Measurements from ENCODE around the gene ANXA8L1.
A peak's percentile ranks its signal among the peaks of the same experiment; 100 is the strongest.
"Not testable (repeated sequence)": the region's sequence is repeated elsewhere in the genome, so short reads cannot be mapped to it uniquely, and the experiment has no call there.

Gene ANXA8L1

DNA sequence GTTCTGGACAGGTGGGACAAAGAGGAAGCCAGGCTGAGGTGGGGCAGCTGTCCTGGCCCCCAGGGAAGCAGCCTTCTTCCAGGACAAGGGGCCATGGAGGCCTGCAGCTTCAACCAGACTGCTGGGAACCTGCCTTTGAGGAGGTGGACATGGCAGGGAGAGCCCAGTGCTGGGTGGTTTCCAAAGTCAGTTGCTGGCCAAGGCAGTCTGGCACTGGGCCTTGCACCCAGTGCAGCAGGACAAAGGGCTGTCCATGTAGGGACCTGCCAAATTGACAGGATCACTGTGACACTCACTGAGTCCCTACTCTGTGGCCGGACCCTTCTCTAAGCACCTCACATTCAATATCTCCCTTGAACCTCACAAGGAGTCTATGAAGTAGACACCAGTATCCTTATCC is 1.4 kb downstream of the ANXA8L1 start:
- not testable (repeated sequence) for H3K9ac ChIP-seq (ENCODE audit: low read depth, low read length); H3K4me3 ChIP-seq (ENCODE audit: low read length)

DNA sequence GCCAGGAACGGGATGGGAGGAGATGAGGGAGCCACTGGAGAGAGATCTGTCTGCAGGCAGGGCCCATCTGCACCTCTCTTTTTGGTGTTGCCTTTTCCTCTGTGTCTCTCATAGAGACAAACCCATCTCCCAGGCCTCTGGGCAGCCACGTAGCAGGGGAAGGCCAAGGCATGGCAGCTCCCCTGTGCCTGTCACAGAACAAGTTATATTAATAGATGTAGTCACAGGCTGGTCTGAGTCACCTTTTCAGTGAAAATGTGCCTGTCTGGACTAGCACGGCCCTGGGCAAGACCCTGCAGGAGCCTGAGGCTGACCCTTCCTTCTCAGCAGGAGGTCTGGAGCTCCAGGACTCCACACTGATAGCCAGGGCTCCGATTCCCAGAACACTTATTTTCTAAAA is 2.1 kb downstream of the ANXA8L1 start:
- not testable (repeated sequence) for H3K27ac ChIP-seq (ENCODE audit: low read length); H3K4me3 ChIP-seq (ENCODE audit: low read length); H3K9me3 ChIP-seq (ENCODE audit: insufficient read depth, low read depth, low read length); H3K27me3 ChIP-seq (ENCODE audit: insufficient read depth, low read length); H3K36me3 ChIP-seq (ENCODE audit: insufficient read depth, low read depth, low read length); H3K4me1 ChIP-seq (ENCODE audit: insufficient read depth, low read length); H3K9ac ChIP-seq (ENCODE audit: low read depth, low read length)

More for the DNA sequence above, 1.4 kb downstream of the ANXA8L1 start:
- not testable (repeated sequence) for H3K27me3 ChIP-seq (ENCODE audit: insufficient read depth, low read length); H3K36me3 ChIP-seq (ENCODE audit: insufficient read depth, low read depth, low read length); H3K4me1 ChIP-seq (ENCODE audit: insufficient read depth, low read length); H3K9me3 ChIP-seq (ENCODE audit: insufficient read depth, low read depth, low read length); H3K27ac ChIP-seq (ENCODE audit: low read length)

DNA sequence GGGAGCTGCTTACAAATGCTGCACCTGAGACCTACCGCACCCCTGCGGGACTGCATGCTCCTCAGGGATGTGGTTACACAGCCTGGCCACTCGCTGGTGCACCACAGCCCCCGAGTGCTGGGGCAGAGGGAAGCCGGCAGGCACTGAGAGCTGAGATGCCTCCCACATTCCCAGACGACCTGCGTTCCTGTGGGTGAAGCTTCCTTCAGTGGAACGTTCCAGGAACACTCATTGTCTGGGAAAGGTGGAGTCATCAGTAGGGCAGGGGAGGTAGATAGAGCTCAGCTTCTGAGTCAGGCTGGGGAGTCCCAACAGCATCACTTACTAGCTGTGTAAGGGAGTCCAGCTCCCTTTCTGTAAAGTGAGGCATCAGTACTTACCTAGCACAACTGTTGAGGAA is 2.5 kb downstream of the ANXA8L1 start:
- not testable (repeated sequence) for H3K27me3 ChIP-seq (ENCODE audit: insufficient read depth, low read length); H3K9ac ChIP-seq (ENCODE audit: low read depth, low read length); H3K36me3 ChIP-seq (ENCODE audit: insufficient read depth, low read depth, low read length); H3K4me3 ChIP-seq (ENCODE audit: low read length); H3K9me3 ChIP-seq (ENCODE audit: insufficient read depth, low read depth, low read length); H3K27ac ChIP-seq (ENCODE audit: low read length); H3K4me1 ChIP-seq (ENCODE audit: insufficient read depth, low read length)

DNA sequence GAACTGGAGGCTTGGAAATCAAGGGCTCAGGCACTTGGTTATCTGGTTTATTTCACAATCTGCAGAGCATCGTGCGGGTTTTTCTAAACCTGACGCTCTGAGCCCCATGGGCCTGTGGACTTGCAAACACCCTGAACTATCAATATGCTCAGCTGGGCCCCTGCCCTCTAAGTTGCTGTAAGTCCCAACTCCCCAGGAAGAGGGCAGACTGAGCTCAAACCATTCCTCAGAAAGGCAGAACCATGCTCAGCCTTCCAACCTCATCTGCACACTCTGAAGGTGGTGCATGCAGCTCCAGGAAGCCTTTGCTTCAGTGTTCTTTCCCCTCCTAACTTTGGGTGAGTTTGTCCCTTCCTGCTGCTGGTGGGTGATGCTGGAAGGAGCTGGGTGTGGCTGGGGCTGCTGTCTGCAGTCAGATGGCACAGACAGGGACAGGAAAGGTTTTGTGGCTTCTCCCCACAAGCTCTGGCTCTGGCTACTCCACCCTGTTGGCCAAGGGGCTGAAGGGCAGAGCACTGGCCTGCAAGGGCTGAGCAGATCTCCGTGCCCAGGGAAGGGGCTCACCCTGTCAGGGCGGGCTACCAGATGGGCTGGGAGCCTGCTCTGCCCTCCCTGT is 3.8 kb downstream of the ANXA8L1 start:
- H3K27me3 ChIP-seq (ENCODE audit: insufficient read depth, low read length); H3K4me1 ChIP-seq (ENCODE audit: insufficient read depth, low read length); H3K27ac ChIP-seq (ENCODE audit: low read length); H3K9ac ChIP-seq (ENCODE audit: low read depth, low read length); H3K4me3 ChIP-seq (ENCODE audit: low read length); H3K36me3 ChIP-seq (ENCODE audit: insufficient read depth, low read depth, low read length); H3K9me3 ChIP-seq (ENCODE audit: insufficient read depth, low read depth, low read length): not testable (repeated sequence)

DNA sequence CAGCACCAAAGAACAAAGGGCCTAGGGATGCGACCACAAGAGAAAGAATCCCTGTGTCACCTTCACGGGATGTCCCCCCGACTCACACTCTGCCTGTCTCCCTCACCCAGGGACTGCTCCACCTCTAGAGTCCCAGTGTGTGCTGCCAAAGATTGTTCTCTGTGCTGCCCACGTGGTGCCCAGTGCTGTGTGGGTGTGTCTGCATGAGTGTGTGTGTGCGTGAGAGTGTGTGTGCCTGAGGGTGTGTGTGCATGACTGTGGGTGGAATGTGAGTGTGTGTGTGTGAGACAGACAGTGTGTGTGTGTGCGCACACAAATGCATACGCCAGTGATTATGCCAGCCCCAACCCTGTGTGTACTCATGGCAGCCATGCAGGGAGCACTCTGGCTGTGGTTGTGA is 10.3 kb downstream of the ANXA8L1 start:
- not testable (repeated sequence) for H3K9ac ChIP-seq (ENCODE audit: low read depth, low read length); H3K4me1 ChIP-seq (ENCODE audit: insufficient read depth, low read length); H3K36me3 ChIP-seq (ENCODE audit: insufficient read depth, low read depth, low read length); H3K9me3 ChIP-seq (ENCODE audit: insufficient read depth, low read depth, low read length); H3K4me3 ChIP-seq (ENCODE audit: low read length); H3K27me3 ChIP-seq (ENCODE audit: insufficient read depth, low read length); H3K27ac ChIP-seq (ENCODE audit: low read length)

DNA sequence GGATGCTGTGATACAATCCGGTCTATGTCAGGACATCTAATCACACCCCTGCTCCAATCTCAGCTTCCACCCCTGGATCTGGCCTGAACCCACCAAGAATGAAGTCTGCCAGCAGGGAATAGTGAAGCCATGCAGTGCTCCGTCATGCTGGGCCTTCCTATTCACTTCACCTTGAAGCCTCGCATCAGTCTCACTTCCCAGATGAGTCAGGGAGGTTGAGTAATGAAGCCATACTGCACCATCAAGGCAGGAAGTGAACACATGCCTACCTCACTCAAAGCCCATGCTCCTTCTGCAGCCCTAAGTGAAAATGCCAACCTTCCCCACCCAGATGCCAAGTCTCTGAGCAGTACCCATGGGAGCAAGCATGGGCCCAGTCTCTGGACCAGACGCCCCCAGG is 11.1 kb downstream of the ANXA8L1 start:
- H3K27me3 ChIP-seq (ENCODE audit: insufficient read depth, low read length); H3K36me3 ChIP-seq (ENCODE audit: insufficient read depth, low read depth, low read length); H3K4me3 ChIP-seq (ENCODE audit: low read length); H3K4me1 ChIP-seq (ENCODE audit: insufficient read depth, low read length); H3K9ac ChIP-seq (ENCODE audit: low read depth, low read length); H3K9me3 ChIP-seq (ENCODE audit: insufficient read depth, low read depth, low read length); H3K27ac ChIP-seq (ENCODE audit: low read length): not testable (repeated sequence)

DNA sequence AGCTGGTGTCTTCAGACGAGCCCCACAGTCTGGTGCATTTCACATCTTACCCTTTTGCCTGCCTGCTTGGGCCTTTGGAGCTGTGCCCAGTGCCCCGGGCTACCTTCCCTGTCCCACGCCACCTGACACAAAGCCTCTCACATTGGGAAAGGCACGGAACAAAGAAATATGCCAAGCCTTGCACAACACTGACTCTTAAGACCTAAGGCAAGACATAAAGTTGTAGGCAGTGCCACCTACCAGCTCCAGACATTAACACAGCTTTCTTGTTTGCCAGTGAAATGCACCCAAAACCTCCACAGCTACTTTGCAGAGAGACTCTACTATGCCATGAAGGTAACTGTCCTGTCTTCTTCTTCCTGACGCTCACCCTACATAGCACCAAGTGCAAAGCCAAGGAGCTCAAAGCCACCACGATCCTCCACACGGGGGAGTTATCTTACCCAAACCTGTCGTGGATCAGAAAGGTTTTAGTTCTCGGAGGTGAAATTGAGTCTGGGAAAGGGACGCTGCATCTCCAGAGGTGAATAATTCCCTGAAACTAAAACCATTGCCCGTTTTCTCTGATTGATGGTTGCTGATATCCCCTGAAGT is 11.8 kb downstream of the ANXA8L1 start:
- H3K4me3 ChIP-seq (ENCODE audit: low read length); H3K27me3 ChIP-seq (ENCODE audit: insufficient read depth, low read length); H3K9ac ChIP-seq (ENCODE audit: low read depth, low read length); H3K4me1 ChIP-seq (ENCODE audit: insufficient read depth, low read length); H3K27ac ChIP-seq (ENCODE audit: low read length); H3K36me3 ChIP-seq (ENCODE audit: insufficient read depth, low read depth, low read length); H3K9me3 ChIP-seq (ENCODE audit: insufficient read depth, low read depth, low read length): not testable (repeated sequence)

DNA sequence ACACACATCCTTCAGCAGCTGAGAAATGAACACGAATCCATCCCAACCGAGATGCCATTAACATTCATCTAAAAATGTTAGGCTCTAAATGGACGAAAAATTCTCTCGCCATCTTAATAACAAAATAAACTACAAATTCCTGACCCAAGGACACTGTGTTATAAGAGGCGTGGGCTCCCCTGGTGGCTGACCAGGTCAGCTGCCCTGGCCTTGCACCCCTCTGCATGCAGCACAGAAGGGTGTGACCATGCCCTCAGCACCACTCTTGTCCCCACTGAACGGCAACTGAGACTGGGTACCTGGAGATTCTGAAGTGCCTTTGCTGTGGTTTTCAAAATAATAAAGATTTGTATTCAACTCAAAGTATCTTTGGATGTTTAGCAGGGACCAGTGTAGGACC is 15.8 kb downstream of the ANXA8L1 start:
- H3K9me3 ChIP-seq (ENCODE audit: insufficient read depth, low read depth, low read length); H3K27ac ChIP-seq (ENCODE audit: low read length); H3K27me3 ChIP-seq (ENCODE audit: insufficient read depth, low read length); H3K9ac ChIP-seq (ENCODE audit: low read depth, low read length); H3K4me1 ChIP-seq (ENCODE audit: insufficient read depth, low read length); H3K36me3 ChIP-seq (ENCODE audit: insufficient read depth, low read depth, low read length); H3K4me3 ChIP-seq (ENCODE audit: low read length): not testable (repeated sequence)

DNA sequence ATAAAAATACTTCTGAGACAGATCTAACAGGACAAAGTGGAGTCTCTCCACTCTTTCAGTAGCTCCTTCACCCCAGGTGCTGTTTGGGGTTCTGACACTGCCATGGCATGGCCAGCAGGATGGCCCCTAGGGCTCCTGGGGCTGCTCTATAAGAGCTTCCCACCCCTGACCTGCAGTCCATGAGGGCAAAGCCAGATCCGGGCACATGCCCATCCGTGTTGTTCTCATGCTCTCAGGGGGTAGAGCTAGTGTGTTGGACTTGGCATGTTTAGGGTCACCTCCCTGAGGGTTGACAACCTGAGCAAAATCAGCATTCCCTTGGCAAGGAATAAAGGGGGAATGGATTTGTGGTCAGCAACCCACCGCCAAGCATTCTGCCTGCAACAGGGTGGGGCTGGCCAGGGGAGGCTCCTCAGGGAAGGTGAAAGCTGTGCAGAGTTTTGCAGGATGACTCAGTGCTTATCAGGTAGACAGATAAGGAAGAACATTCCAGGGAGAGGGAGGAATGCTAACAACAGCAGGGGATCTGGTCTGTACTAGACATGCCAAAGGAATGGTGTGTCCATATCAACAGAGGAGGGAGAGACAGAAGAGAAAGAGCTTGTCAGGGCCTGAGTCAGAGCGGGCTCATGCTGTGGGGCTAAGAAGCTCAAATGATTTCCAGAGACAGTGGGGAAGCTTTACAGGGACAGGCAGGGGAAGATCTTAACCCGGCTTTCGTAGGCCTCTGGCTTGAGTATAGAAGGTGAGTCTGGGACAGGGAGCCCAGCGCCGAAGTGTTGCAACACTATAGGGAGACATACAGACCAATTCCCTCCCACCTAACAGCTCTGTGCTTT is 21.1 kb downstream of the ANXA8L1 start:
- H3K27ac ChIP-seq (ENCODE audit: low read length); H3K27me3 ChIP-seq (ENCODE audit: insufficient read depth, low read length): not testable (repeated sequence)

DNA sequence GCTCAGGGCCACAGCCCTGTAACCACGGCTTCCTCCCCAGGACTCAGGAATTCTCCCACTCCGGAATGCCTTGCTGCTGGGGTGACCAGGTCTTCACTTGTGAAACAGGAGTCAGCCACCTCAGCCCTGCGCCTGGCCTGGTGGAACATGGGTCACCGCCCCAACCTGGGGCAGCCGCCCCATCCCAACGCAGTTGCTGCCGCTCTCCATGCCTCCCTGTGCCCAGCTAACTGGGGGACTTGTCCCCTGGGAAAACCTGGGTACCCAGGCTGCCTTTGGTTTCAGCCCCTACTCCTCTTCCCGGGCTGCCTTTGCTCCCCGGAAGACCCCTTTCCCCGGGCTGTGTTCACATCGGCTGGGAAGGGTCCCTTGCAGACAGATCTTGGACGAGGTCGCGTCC is 22.2 kb downstream of the ANXA8L1 start:
- not testable (repeated sequence) for H3K4me1 ChIP-seq (ENCODE audit: insufficient read depth, low read length); H3K9me3 ChIP-seq (ENCODE audit: insufficient read depth, low read depth, low read length); H3K27ac ChIP-seq (ENCODE audit: low read length); H3K4me3 ChIP-seq (ENCODE audit: low read length); H3K36me3 ChIP-seq (ENCODE audit: insufficient read depth, low read depth, low read length); H3K9ac ChIP-seq (ENCODE audit: low read depth, low read length); H3K27me3 ChIP-seq (ENCODE audit: insufficient read depth, low read length)

More for the DNA sequence above, 21.1 kb downstream of the ANXA8L1 start:
- H3K4me1 ChIP-seq (ENCODE audit: insufficient read depth, low read length); H3K9me3 ChIP-seq (ENCODE audit: insufficient read depth, low read depth, low read length); H3K9ac ChIP-seq (ENCODE audit: low read depth, low read length); H3K4me3 ChIP-seq (ENCODE audit: low read length); H3K36me3 ChIP-seq (ENCODE audit: insufficient read depth, low read depth, low read length): not testable (repeated sequence)

DNA sequence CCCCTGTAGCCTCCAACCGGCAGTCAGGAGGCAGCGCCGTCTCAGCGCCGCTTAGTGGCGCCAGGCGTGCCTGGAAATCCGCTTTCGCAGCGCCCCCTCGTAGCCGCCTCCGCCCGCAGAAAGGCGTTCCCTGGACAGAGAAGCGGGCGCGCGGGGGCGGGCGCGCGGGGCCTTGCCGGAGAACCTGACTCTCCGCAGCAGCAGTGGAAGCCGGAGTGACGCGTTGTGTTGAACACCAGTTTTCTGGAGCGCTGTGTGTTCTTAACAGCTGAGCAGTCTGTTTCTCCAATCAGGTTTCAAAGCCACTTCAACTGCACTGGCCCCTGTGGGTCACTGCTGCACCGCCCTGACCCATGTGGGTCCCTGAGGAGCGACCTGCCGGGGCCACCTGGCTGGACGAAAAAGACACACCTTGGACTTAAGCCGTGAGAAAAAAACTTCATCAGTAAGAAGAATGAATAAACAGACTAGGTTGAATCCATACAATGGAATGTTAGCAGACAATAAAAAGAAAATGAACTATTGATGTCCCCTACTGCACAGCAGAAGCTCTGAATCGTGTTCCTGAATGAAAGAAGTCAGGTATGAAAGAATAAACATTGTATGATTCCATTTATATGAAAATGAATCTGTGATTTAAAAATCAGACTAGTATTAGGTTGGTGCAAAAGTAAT is 22.8 kb downstream of the ANXA8L1 start:
- not testable (repeated sequence) for H3K36me3 ChIP-seq (ENCODE audit: insufficient read depth, low read depth, low read length); H3K27ac ChIP-seq (ENCODE audit: low read length); H3K9me3 ChIP-seq (ENCODE audit: insufficient read depth, low read depth, low read length); H3K9ac ChIP-seq (ENCODE audit: low read depth, low read length); H3K4me1 ChIP-seq (ENCODE audit: insufficient read depth, low read length); H3K27me3 ChIP-seq (ENCODE audit: insufficient read depth, low read length)
- H3K4me3 ChIP-seq (ENCODE audit: low read length), result peak overlapping the region; percentile 50; the same call in 1 of the 2 replicates

DNA sequence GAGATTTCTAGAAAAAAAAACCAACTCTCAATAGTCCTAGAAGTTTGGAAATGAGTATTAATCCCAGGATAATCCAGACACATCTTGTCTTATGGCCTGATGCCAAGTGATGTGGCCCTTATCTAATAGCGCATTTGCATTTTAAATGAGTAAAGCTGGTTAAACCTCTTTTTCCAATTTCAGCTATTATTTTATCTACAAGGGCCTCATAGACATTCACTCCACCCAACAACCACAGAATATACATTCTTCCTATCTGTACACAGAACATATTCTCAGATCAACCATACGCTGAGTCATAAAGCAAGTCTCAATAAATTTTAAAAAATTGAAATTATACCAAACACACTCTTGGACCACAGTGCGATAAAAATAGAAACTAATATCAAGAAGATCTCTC is 34.0 kb downstream of the ANXA8L1 start:
- not testable (repeated sequence) for H3K27ac ChIP-seq (ENCODE audit: low read length); H3K4me3 ChIP-seq (ENCODE audit: low read length); H3K27me3 ChIP-seq (ENCODE audit: insufficient read depth, low read length); H3K4me1 ChIP-seq (ENCODE audit: insufficient read depth, low read length); H3K9ac ChIP-seq (ENCODE audit: low read depth, low read length); H3K9me3 ChIP-seq (ENCODE audit: insufficient read depth, low read depth, low read length); H3K36me3 ChIP-seq (ENCODE audit: insufficient read depth, low read depth, low read length)

All from iPS-20b (cell line).